ENCODE measurements around the gene LUZP1.

LUZP1 gene

DNA sequence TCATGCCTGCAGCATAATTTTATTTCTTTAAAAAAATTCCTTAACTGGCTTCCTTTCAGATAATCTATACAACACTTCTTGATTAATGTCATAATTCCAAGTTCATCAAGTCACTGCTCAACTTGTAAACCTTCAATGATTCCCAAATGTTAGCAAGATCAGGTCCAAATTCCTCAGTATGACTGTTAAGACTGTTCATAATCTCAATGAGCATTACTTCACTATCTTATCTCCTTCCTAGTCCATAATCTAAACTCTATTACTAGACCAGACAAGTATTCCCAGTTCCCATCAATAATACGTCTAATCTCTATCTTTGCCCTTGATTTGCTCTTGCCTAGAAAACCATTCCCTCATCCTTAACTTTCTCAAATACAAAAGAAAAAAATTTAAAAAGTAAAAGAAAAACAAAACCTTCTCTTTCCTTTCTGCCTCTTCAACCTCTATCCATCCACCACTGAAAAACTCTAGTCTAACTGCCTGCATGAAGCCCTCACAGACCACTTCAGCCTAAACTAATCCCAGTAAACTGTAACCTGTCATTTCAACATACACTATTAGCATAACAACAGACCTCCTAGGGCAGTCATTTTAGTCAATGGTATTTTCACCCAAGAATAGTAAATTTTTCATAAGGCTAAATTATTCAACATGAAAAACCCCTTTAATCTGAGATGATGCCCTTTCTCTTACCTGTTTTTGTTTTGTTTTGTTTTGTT, 15.5 kb downstream of the LUZP1 start:
- no peak for DNase-seq (ENCODE audit: low read depth in 2 of 2)

DNA sequence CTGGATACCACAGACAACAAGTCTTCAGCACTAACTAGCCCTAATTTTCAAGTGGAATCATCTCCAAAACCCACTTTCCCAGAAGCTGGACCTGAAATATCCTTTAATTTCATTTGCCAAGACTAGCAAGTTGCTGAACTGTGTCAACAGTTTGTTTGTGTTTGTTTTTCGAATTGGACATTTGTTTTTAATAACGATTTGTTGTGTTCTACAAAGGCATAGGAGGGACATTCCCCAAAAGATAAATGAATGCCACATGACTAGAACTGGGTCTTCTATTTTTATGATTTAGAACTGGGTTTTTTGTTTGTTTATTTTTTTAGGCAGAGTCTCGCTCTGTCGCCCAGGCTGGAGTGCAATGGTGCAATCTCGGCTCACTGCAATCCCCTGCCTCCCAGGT, 17.9 kb downstream of the LUZP1 start:
- no peak for DNase-seq (ENCODE audit: low read depth in 2 of 2)

DNA sequence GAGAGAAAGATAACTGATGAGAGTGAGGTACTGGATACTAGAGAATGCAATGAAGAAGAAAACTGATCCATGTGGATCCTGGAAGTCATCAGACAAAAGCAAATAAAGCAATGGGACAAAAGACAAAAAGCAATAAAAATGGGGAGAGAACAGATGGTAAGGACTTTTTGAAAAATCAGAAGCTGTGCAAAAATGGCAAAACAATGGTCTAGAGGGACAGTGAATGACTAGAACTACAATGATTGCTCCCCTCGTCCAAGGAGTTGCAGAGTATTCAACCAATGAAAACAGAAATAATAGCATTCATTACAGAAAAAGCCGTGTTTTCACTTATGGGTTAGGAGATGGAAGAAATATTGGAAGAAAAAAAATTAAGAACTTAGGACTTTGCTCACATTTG, 18.5 kb downstream of the LUZP1 start:
- no peak for DNase-seq (ENCODE audit: low read depth in 2 of 2)

DNA sequence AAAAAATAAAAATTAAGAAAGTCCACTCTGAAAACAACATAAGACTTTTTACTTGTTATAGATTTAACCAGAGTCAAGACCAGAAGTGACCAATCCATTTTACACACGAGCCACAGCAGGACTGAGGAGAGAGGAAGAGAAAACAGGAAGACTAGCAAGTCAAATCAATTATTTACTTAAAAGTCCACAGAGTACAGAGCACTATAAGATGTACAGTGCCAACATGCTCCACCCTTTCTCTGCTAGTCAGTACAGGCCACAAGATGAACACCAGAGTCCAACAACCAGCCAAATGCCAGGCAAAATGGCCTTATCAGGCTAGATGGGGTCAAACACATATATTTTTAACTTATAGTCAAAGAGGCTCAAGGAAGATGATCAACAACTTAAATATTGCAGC, 19.5 kb downstream of the LUZP1 start:
- no peak for DNase-seq (ENCODE audit: low read depth in 2 of 2)

DNA sequence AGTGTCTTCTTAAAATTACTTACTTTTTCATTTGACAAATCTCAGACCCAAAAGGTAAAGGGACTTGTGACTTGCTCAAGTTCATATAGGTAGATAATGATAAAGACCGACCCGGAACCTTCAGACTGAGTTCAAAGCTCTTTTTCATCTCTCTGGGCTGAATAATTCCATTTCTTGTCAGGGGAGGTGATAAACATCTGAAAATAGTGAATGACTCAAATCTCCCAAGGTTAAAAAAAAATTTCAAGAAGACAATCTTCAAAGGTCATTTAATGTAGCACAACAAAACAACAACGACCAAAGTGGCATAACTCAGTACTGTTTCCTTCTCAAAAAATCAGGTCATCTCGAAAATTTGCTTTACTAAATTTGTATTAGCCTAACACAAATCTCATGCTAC, 20.6 kb downstream of the LUZP1 start:
- no peak for DNase-seq (ENCODE audit: low read depth in 2 of 2)

DNA sequence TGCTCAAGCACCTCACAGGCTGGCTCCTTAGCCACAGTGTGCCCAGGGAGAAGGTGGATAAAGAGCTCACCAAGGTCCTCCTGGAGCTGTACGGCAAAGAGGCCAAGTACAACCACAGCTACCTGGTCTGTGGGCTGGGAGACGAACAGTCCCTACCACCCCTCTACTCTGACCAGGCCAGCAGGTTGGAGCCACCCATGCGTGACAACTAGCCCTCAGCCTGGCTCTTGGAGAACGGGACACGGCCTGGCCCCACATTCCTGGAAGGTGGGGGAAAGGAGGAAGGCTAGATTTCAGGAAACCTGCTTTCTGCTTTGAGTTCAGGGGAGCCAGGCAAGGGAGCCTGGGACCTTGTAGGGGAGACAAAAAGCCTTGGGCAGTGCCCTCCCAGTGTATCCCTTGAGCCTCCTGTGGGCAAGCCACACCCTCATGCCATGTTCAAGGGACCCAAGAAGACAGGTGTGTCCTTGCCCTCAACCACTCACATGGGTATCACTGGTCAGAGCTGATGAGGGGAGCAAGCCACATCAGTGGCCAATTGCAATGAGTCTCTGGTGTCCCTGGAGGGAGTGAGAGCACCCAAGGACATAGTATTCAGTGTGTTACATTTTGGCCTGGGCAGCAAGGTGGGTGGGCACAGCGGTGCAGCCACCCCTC, 27.6 kb downstream of the LUZP1 start:
- no peak for DNase-seq (ENCODE audit: low read depth in 2 of 2)

DNA sequence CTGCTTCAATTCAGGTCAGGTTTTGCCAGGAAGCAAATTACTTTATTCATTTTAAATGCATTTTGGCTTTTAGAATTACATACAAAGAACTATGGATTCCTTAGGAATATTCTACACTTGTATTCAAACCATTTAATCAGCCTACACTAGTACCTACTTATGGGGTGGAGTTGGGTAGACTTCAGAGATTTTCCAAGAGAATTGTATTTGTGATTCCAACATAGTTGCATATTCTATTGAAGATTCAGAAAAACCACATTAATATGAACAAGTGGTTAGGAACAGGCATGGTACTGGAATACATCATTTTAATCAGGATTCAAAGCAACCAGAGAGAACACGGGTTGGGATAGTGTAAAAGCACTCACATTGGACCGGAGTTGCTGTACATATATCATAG, 33.4 kb downstream of the LUZP1 start:
- DNase-seq (ENCODE audit: low read depth in 2 of 2): no peak

DNA sequence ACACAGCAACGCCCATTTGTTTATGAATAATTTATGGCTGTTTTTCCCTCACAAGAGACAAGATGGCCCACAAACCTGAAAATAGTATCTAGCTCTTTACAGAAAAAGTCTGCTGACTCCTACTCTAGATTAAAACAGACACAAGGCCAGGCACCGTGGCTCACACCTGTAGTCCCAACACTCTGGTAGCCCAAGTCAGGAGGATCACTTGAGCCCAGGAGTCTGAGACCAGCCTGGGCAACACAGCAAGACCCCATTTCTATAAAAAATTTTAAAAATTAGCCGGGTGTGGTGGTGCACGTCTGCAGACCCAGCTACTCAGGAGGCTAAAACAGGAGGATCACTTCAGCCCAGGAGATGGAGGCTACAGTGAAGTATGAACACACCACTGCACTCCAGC, 34.6 kb downstream of the LUZP1 start:
- DNase-seq (ENCODE audit: low read depth in 2 of 2): no peak

DNA sequence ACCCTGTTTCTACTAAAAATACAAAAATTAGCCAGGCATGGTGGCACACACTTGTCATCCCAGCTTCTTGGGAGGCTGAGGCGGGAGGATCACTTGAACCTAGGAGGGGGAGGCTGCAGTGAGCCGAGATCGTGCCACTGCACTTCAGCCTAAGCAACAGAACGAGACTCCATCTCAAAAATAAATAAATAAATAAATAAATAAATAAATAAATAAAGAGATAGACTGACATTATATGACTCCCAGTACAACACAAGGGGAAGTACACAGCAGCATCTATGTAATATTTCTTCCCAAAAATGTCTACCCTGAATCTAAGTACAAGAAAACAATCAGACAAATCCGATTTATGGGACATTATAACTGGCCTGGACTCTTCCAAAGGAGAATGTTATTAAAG, 35.1 kb downstream of the LUZP1 start:
- DNase-seq (ENCODE audit: low read depth in 2 of 2): no peak

DNA sequence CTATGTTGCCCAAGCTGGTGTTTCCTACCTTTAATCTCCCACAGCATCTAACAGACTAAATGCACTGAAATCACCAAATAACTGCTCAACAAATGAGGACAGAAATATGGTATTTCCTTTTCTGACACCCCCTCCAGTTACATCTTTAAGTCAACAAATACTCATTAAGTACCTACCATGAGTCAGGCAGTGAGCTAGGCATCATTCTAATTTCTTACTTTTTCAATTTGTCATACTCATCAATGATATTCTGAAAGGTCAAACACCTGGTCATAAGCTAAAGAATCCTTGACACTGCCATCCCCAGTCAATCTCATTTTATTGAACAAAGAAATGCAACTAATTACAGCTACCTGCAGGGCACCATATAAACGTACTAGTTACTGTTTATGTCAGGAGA, 36.6 kb downstream of the LUZP1 start:
- DNase-seq (ENCODE audit: low read depth in 2 of 2): no peak

DNA sequence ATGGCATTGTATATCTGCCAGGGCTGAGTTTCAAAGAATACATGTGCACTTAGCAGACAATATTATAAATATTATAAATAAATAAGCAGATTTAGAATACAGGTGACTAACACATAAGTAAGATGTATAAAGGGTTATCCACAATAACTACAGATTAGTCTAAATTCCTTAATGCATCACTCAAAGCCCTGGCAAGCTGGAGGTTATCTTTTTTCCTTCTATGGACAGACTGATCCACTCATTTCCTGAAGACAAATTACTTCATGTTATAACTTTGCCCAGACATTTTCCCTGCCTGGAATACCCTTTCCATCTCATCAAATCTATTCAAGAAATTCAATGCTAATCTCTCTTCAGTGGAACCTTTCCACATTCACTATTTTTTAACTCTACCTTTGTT, 38.8 kb downstream of the LUZP1 start:
- DNase-seq (ENCODE audit: low read depth in 2 of 2): no peak

DNA sequence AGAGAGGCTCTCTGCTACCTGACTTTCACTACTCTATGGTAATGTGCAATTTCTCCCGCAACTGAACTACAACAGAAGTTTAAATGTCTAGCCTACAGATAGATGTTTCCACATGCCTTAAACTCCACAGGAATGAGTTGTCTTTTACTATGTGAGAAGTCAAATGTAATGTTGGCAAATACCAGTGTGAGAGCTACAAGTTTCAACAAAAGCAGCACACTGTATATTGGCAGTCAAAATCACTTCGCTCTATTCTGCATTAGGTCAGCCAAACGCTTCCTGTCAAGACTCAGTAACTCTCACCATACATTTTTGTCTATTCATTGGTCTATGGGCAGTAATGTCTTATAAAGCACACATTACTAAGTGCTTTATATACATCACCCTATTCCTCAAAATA, 41.9 kb downstream of the LUZP1 start:
- peak; percentile 28 to 31 for DNase-seq (ENCODE audit: low read depth in 2 of 2)

DNA sequence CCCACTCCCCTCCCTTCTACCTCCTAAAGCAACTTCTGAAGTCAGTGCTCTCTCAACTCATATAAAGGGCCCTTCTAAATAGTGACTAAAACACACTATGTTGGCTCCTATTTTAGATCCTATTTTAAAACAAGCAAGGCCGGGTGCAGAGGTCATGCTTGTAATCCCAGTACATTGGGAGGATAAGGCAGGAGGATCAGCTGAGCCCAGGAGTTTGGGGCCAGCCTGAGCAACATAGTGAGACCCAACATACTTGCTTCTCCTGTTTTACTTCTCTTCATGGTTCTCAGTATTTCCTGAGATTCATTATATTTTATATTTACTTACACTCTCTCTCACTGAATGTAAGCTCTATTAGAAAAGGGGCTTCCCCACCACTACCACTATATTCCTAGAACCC, 42.5 kb downstream of the LUZP1 start:
- no peak for DNase-seq (ENCODE audit: low read depth in 2 of 2)

DNA sequence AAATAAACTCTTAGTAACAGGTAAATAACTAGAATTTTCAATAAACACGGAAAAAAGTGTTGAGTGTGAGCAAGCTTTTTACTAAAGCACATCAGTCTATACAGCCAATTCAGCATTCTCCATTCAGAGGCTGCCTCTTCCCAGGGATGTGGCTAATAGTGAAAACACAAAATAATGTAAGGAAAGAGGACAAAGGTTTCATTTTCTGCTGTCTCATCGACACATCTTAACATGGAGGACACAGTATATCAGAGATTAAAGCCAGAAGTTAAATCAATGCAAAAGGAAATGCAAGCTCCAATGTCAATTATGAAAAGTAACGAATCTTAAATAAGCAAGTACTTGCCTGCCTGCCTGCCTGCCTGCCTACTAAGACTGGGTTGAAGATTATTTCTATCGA, 43.2 kb downstream of the LUZP1 start:
- DNase-seq (ENCODE audit: low read depth in 2 of 2): no peak

DNA sequence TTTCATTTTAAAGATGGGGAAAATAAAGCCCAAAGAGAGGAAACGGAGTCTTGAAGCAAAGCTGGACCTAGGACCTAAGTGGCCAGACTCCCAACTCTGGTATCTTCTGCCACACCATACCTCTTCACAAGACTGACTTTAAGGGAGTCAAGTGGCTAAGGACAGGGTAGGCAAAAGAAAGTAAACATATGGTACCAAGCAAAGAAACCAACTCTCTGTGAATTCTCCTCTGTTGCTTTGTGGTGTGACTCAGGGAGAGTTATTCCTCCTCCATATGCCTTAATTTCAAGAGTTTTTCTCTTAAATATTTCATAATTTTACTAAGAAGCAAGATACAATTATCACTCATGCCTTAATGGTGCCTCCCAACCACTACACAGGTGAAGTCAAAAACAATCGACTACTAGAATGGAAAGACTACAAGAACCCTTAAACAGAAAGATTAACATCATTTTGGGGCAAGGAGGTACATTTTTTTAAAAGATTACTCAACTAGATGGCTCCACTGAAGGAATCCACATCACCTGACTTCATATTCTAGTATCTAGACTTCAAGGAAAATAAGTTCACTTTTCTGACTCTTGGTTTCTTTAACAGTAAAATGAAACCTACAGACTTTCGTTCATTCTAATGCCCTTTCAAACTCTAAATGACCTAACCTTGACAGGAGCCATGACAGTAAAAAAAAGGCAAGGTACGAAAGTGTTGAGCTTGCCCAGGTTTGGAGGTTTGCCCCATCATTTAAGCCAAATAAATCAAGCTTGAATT, 44.2 kb downstream of the LUZP1 start:
- DNase-seq (ENCODE audit: low read depth in 2 of 2): no peak

DNA sequence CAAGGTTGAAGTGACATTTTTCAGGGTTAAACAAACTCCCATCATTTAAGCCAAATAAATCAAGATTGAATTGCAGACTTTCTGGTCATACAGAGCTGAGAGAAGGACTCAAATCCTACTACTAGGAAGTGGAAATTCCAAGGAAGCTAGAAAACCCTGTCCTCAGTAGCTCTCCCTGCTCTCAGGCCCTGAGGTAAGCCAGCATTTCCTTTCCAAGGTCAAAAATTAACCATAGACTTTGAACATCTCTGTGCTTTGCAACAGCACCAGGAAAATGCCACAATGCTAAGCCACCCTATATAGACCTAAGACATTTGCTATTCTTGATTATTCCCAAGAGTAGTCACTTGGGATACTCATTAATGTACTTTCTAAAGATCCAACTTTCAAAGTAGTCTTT, 45.1 kb downstream of the LUZP1 start:
- no peak for DNase-seq (ENCODE audit: low read depth in 2 of 2)

DNA sequence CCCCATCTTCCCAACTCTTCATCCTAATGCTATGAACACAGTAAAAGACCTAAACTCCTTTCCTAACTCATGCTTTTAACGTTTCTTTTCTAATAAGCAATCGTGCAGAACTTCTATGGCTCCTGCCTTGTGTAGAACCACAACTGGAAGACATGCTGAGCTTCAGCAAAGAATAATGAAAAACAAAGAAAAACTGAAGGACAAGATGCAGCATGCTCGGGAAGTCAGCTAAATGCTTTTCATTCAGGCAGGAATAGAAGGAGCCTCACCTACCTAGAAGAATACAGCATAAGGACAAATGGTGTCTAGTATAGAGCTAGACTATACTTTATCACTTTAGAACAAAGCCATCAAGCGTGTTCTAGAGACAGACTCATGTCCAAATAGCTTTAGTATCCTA, 45.9 kb downstream of the LUZP1 start:
- DNase-seq (ENCODE audit: low read depth in 2 of 2): no peak

DNA sequence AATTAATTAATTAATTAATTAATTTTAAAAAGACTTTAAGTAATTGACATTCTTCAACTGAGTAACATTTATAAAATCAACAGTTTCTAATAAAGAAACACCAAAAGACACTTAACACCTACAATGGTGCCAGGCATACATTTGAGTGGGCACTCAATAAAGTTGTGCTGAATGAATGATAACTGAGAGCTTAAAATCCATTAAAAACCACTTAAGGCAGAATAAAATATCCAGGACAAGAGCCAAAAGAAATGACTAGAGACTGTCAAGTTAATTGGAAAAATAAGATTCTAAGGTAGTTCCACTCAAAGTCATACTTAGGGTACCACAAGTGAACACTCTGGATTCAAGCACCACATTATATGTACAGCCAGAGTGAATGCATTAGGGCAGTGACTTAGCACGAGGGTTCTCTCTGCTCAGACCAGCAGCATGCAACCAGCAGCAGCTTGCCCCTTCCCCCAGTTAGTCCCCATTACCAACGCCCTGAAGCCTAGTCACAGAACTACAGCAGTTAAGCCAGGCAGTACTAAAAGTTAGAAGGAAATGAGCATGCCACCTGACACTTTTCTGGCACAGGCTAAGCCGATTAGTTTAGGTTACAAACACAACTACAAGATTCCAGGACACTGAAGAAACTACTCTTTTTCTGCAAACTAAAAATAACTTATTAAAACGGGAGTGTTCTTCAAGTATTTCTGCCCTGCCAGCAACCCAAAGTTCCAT, 46.5 kb downstream of the LUZP1 start:
- peak; percentile 23 to 24 for DNase-seq (ENCODE audit: low read depth in 2 of 2)

DNA sequence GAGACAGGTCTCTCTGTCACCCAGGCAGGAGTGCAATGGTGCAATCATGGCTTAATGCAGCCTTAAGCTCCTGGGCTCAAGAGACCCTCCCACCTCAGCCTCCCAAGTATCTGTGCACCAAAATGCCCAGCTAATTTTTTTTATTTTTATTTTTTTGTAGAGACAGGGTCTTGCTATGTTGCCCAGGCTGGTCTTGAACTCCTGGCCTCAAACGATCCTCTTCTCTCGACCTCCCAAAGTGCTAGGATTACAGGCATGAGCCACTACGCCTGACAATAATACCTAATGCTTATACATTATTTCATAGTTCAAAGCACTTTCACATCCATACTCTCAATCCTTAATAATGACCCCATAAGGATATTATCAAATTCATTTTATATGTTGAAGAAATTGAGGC, 48.3 kb downstream of the LUZP1 start:
- no peak for DNase-seq (ENCODE audit: low read depth in 2 of 2)

DNA sequence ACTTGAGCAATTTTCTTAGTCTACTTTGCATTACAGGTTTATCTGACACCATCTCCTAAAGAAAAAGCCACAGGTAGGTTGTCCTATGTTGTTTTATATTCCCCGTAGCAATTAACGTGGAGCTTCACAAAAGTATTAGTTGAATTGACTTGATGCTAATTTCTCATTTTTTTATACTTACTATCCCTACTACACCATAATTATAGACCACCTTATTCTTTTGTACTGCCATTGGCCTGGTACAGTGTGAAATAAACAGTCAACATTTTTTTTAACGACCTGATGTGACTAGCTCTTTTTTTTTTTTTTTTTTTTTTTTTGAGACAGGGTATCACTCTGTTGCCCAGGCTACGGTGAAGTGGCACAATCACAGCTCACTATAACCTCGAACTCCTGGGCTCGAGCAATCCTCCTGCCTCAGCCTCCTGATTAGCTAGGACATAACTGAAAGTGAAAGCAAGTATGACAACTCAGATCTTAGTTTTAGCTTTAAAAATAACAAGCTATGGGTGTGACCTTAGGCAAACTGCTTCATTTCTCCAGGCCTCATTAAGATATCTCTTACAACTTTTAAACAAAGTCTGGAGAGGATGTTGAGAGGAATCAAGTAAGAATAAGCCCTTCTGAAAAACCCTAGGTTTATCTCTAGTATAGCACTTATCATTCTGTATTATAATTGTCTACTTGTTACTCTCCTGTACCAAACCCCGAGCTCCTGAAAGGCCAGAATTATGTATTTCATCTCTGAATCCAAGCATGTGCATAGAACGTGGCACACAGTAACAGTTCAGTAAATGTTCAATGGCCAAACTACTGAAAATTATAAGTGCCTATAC, 49.5 kb downstream of the LUZP1 start:
- DNase-seq (ENCODE audit: low read depth in 2 of 2): no peak

DNA sequence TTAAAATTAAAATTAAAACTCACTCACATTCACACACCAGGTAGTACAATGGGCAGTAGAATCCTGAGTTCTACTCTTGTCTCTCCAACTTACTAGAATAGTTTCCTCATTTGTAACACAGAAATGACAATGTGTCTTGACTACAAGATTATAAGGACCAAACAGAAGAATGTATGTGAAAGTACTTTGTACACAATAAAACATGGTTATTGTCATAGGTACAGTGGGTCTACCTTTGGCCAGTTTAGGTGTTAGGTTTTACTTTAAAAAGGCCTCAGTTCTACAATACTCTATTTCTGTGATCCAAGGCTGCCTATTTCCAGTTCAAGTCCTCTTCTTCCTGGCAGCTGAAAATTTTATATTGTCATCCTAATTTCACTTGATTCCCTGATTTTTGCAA, 50.2 kb downstream of the LUZP1 start:
- no peak for DNase-seq (ENCODE audit: low read depth in 2 of 2)

Data from fibroblast of skin of left quadriceps (primary cell).